ENCODE results near the gene R3HDM2. TPM values are rescaled to one million over a fixed set of nuclear protein-coding genes. Genes with fewer than 3 reads are reported as not detected.

Gene R3HDM2
- total RNA-seq, 1 experiment from 2014 or later = 64.0 TPM

DNA sequence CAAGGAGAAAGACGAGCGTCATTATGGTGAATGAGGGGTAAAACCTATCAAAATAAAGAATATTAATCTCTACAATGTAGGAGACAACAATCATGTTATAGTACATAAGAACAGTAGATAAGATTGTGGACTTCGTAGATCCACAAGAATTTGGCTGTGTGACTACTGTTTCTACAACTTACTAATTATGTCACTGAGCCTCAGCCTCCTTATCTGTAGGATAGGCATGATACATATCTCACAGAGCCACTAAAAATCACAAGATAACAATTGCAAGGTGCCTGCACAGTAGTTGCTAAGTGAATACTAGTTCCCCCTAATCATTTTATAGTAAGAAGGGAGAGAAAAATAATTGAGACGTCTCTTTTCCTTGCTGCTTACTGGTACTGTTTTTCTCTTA lies 101.6 kb downstream of the R3HDM2 start:
- no peak overlapping the region for H3K27ac ChIP-seq (ENCODE audit: low read depth, low read length, poor library complexity, severe bottlenecking)
- H3K9me3 ChIP-seq (ENCODE audit: low read depth, low read length, poor library complexity, severe bottlenecking) = no peaks in the 10 kb centered on the region
- ChIA-PET POLR2A (ENCODE audit: low non-redundant PET) (no interaction called here), CTCF (interaction anchor here (0.6 kb wide), 1 partner anchor 90 kb away, joined by 3 read pairs; no protein-coding TSS in a partner anchor)
- H3K4me1 ChIP-seq (ENCODE audit: insufficient read depth, low read length, poor library complexity, severe bottlenecking) = no peaks in the 10 kb centered on the region
- TF ChIP-seq, protein P1, sequence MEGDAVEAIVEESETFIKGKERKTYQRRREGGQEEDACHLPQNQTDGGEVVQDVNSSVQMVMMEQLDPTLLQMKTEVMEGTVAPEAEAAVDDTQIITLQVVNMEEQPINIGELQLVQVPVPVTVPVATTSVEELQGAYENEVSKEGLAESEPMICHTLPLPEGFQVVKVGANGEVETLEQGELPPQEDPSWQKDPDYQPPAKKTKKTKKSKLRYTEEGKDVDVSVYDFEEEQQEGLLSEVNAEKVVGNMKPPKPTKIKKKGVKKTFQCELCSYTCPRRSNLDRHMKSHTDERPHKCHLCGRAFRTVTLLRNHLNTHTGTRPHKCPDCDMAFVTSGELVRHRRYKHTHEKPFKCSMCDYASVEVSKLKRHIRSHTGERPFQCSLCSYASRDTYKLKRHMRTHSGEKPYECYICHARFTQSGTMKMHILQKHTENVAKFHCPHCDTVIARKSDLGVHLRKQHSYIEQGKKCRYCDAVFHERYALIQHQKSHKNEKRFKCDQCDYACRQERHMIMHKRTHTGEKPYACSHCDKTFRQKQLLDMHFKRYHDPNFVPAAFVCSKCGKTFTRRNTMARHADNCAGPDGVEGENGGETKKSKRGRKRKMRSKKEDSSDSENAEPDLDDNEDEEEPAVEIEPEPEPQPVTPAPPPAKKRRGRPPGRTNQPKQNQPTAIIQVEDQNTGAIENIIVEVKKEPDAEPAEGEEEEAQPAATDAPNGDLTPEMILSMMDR (conservative IDR thresholded peaks at IDR 0.05; ENCODE audit: low read depth, low read length) = no peak
- TF ChIP-seq EZH2 (IDR thresholded peaks at IDR 0.05; ENCODE audit: borderline replicate concordance, low read depth, low read length, poor library complexity, severe bottlenecking) = no peak
- no peak overlapping the region for H3K4me3 ChIP-seq (ENCODE audit: low read depth, low read length, poor library complexity, severe bottlenecking)
- DNase-seq (ENCODE audit: low spot score) = no peak
- no TSS peak for BruUV-seq (replicated peaks)
- intact Hi-C loops (cut with micrococcal nuclease; ENCODE audit: unreplicated experiment) = no loop called here
- H3K36me3 ChIP-seq (ENCODE audit: insufficient read depth, low read length, poor library complexity, severe bottlenecking) = no peaks in the 10 kb centered on the region
- H3K27me3 ChIP-seq (replicated peaks; ENCODE audit: insufficient read depth, low read depth, low read length, poor library complexity) = no peaks in the 10 kb centered on the region

GRCh38 chr12:57325395-57325794 lies 105.4 kb downstream of the R3HDM2 start:
- Histone ChIP-seq H3K27me3 (replicated peaks; ENCODE audit: insufficient read depth, low read depth, low read length, poor library complexity) (no peaks in the 10 kb centered on the region), H3K4me1 (ENCODE audit: insufficient read depth, low read length, poor library complexity, severe bottlenecking) (peaks cover 3% of the 10 kb centered on the region), H3K4me3 (ENCODE audit: low read depth, low read length, poor library complexity, severe bottlenecking) (no peak overlapping the region), H3K27ac (ENCODE audit: low read depth, low read length, poor library complexity, severe bottlenecking) (no peak overlapping the region), H3K9me3 (ENCODE audit: low read depth, low read length, poor library complexity, severe bottlenecking) (no peaks in the 10 kb centered on the region), H3K36me3 (ENCODE audit: insufficient read depth, low read length, poor library complexity, severe bottlenecking) (no peaks in the 10 kb centered on the region)
- no TSS peak for BruUV-seq (replicated peaks)
- intact Hi-C loops (cut with micrococcal nuclease; ENCODE audit: unreplicated experiment) = no loop called here
- no peak for TF ChIP-seq EZH2 (IDR thresholded peaks at IDR 0.05; ENCODE audit: borderline replicate concordance, low read depth, low read length, poor library complexity, severe bottlenecking)
- TF ChIP-seq, protein P1 (conservative IDR thresholded peaks at IDR 0.05; ENCODE audit: low read depth, low read length) = no peak
- ChIA-PET CTCF (no interaction called here), POLR2A (ENCODE audit: low non-redundant PET) (no interaction called here)
- no peak for DNase-seq (ENCODE audit: low spot score)

GRCh38 chr12:57323416-57323815 lies 107.4 kb downstream of the R3HDM2 start:
- ChIA-PET POLR2A (ENCODE audit: low non-redundant PET) (no interaction called here), CTCF (no interaction called here)
- Histone ChIP-seq H3K27me3 (replicated peaks; ENCODE audit: insufficient read depth, low read depth, low read length, poor library complexity) (no peaks in the 10 kb centered on the region), H3K9me3 (ENCODE audit: low read depth, low read length, poor library complexity, severe bottlenecking) (no peaks in the 10 kb centered on the region), H3K4me3 (ENCODE audit: low read depth, low read length, poor library complexity, severe bottlenecking) (no peak overlapping the region), H3K27ac (ENCODE audit: low read depth, low read length, poor library complexity, severe bottlenecking) (no peak overlapping the region), H3K36me3 (ENCODE audit: insufficient read depth, low read length, poor library complexity, severe bottlenecking) (no peaks in the 10 kb centered on the region), H3K4me1 (ENCODE audit: insufficient read depth, low read length, poor library complexity, severe bottlenecking) (peaks cover 5% of the 10 kb centered on the region)
- TF ChIP-seq EZH2 (IDR thresholded peaks at IDR 0.05; ENCODE audit: borderline replicate concordance, low read depth, low read length, poor library complexity, severe bottlenecking) = no peak
- TF ChIP-seq, protein P1 (conservative IDR thresholded peaks at IDR 0.05; ENCODE audit: low read depth, low read length) = no peak
- intact Hi-C loops (cut with micrococcal nuclease; ENCODE audit: unreplicated experiment) = no loop called here
- no peak for DNase-seq (ENCODE audit: low spot score)
- BruUV-seq (replicated peaks) = no TSS peak

Data from A673 (cell line).